GM13976 (cell line): ENCODE data around the gene KLB.
A peak's percentile ranks its signal among the peaks of the same experiment; 100 is the strongest.
"Not testable (repeated sequence)": the region's sequence is repeated elsewhere in the genome, so short reads cannot be mapped to it uniquely, and the experiment has no call there.

Source experiments
- DNase-seq: peaks from one replicate; pipeline ENCODE4 v3.0.0; 2012; ENCODE audit warnings: low spot score
- CTCF ChIP-seq: IDR thresholded peaks from 2 replicates; pipeline ENCODE4 v1.5.1; 2012; ENCODE audit warnings: borderline replicate concordance, mild to moderate bottlenecking; ENCODE audit not compliant: insufficient read depth; ENCODE audit errors: extremely low read depth, missing control alignments, control extremely low read depth
- in situ Hi-C: fragments of 300-500 bp; cut with MboI; formaldehyde crosslinking; loops from one replicate; pipeline ENCODE4 v1.12.0; 2022; ENCODE audit warnings: low sequenced_read_pairs, mixed read lengths, inconsistent platforms; ENCODE audit not compliant: unreplicated experiment

The KLB gene

GRCh38 chr4:39452860-39453587 is 46.3 kb downstream of the KLB start:
- in situ Hi-C loops = no loop called here
- no peak for TF ChIP-seq CTCF
- DNase-seq = no peak

GRCh38 chr4:39453738-39454137 is 47.0 kb downstream of the KLB start:
- TF ChIP-seq CTCF = no peak
- in situ Hi-C loops = no loop called here

GRCh38 chr4:39455486-39455885 is 48.8 kb downstream of the KLB start:
- in situ Hi-C loops = no loop called here
- TF ChIP-seq CTCF = no peak
- no peak for DNase-seq

More at GRCh38 chr4:39453738-39454137, 47.0 kb downstream of the KLB start:
- no peak for DNase-seq

- no peak for TF ChIP-seq CTCF
- in situ Hi-C loops = no loop called here
These were observed 50.4 kb downstream of the KLB start for GRCh38 chr4:39456946-39457763.

GRCh38 chr4:39458161-39458504 is 51.4 kb downstream of the KLB start:
- in situ Hi-C loops = not testable (repeated sequence)

More at GRCh38 chr4:39456946-39457763, 50.4 kb downstream of the KLB start:
- no peak for DNase-seq

GRCh38 chr4:39458505-39459300 is 52.0 kb downstream of the KLB start, which contains the start of the genes LIAS and RPL9:
TSS of gene LIAS (plus strand) at chr4:39459056. CDS start at chr4:39459118, 62 bp downstream.
TSS of gene RPL9 (minus strand) at chr4:39458922. CDS start at chr4:39458439, 483 bp downstream.
- in situ Hi-C loops = no loop called here
- TF ChIP-seq CTCF = no peak
- peak; percentile 96 for DNase-seq

More at GRCh38 chr4:39458161-39458504, 51.4 kb downstream of the KLB start:
- DNase-seq = not testable (repeated sequence)
